Effector CD4-positive, alpha-beta T cell (primary cell): Measurements from ENCODE around the gene LYRM2.

ENCODE experiments used
- DNase-seq: peaks from one replicate; pipeline ENCODE4 v3.0.0-alpha.2; 2020
- total RNA-seq: gene quantifications from one replicate; lab custom pipeline; 2026; lab: John Stamatoyannopoulos, UW

LYRM2 gene
- total RNA-seq = 34.0 reads per million, percentile 59 among the genes with 10 or more reads in this experiment

GRCh38 chr6:89638320-89639195 lies at the start of gene LYRM2:
Gene LYRM2, minus strand, starts transcription at chr6:89638747. Its CDS starts 31 bp downstream, at chr6:89638716.
- DNase-seq = peak; percentile 85

DNA sequence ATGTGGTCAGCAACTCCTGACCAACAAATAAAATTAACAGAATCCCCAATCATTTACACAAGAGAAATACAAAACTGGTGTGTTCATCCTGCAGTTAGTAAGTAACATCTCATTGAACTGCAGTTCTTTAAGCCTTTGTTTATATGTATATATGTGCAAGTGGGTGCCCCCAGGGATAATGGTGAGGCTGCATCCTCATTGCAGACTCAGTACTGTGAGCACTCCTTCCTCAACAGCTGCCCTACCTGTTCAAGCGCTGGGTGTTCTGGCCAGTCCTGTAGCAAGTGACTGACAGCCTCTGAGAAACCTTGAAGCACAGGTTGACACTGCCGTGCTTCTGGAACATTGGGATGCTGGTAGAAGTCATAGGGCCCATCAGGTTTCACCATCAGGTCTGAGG lies 49.8 kb upstream of the LYRM2 start:
- no peak for DNase-seq

DNA sequence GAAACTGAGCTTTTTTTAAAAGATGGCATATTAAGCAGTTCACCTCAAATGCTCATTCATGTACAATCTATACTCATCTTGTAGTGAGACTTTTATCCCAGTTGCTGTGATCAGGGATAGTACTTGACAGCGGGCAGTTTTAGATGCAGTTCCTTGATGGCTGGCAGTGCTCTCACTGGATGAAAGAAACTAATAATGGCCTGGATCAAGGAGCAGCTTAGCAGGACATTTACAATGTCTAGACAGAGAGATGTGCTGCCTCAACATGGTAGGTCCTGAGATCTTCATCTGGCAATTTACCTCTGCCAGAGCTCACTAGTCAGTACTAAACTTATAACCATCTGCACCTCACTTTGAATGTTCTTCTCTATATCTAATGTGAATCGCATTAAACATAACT lies 46.8 kb upstream of the LYRM2 start:
- no peak for DNase-seq

GRCh38 chr6:89682991-89683390 lies 44.4 kb upstream of the LYRM2 start:
- no peak for DNase-seq

GRCh38 chr6:89681983-89682564 lies 43.5 kb upstream of the LYRM2 start:
- DNase-seq = no peak

GRCh38 chr6:89680551-89680950 lies 42.0 kb upstream of the LYRM2 start:
- DNase-seq = no peak

DNA sequence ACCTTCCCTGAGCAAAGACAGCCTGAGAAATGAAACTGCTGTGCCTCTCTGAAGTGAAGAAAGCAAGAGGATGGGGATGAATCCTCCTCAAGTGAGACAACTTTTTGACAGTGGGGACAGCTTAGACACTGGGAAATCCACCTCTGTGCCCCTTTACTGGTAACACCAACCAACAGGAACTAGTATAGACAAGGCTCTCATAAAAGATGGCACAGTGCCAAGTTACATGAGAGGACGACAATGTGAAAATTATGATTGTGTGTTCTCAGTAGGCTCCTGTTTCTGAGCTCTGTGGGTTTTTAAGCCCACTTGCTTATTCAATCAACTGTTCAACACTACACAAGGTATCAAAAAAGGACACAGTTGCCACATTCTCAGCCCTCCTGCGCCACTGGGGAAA lies 41.6 kb upstream of the LYRM2 start:
- no peak for DNase-seq

DNA sequence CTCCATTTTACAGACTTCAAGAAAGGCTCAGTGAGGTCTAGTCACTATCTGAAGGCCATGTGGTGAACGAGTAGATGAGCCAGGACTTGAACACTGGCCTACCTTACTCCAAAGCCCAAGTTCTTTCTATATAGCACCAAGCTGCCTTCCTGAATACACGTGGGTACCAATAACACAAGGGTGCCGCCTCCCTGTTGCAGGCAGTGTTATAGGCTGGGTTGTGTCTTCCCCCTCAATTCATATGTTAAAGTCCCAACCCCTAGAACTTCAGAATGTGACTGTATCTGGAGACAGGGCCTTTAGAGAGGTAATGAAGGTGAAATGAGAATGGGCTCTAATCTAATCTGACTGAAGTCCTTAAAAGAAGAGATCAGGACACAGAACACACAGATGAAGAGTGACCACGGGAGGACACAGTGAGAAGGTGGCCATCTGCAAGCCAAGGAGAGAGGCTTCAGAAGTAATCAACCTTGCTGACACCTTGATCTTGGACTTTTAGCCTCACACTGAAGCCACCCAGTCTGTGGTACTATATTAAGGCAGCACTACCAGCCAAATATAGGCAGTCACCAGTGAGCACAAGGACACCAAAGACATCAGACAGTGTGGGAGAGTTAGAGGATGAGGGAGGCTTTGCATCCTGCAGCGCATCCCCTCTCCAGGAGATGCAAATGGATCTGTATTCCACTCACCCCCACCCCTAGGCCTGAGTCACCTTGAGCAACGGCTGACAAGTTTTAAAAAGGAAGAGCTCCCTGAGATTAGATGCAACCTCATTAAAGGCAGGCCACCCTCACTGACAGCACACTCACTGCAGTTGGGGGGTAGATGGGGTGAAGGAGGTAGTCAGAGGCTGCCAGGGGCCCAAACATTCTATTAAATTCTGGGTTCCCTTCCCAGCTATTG lies 40.9 kb upstream of the LYRM2 start:
- no peak for DNase-seq

DNA sequence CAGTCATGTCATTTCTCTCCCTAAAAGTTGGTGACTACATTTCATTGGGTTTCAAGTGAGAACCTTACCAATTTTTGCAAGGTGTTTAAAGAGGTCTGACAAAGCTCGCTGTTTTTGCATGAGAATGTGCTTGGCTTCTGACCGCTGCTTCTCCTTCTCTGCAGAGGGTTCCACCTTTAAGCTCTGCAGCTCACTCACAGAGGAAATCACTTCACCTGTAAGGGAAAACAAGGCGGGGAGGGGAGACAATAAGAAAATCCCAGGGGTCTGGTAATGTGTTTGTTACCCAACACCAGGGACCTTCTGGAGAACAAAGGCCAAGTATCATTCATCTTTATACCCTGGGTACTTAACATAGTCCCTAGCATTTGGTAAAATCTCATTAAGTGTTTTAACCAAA lies 40.0 kb upstream of the LYRM2 start:
- no peak for DNase-seq

- no peak for DNase-seq
Measured at GRCh38 chr6:89675949-89676748, 37.6 kb upstream of the LYRM2 start.

DNA sequence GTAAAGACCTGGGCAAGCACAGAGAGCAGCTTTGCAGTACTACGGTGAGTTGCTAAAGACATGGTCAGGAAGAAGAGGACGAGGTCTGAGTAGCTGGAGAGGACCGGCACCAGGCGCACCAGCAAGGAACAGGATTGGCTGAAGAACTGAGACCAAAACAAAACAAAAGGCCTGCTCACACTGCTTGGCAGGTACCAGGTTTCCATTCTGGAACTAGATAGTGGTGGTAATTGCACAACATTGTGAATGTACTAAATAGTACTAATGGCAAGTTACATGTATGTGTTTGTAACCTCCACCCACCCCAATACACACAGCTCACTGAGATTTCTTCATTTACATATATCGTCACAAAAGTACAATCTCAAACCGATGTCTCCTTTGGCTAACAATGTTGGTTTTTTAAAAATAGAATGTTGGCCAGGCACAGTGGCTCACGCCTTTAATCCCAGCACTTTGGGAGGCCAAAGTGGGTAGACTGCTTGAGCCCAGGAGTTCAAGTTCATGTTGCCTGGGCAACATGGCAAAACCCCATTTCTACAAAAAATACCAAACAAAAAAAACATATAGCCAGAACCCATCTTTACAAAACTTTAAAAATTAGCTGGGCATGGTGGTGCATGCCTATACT lies 32.5 kb upstream of the LYRM2 start:
- DNase-seq = no peak

GRCh38 chr6:89669002-89669401 lies 30.5 kb upstream of the LYRM2 start:
- DNase-seq = no peak

- DNase-seq = no peak
Measured at GRCh38 chr6:89667872-89668556, 29.5 kb upstream of the LYRM2 start.

DNA sequence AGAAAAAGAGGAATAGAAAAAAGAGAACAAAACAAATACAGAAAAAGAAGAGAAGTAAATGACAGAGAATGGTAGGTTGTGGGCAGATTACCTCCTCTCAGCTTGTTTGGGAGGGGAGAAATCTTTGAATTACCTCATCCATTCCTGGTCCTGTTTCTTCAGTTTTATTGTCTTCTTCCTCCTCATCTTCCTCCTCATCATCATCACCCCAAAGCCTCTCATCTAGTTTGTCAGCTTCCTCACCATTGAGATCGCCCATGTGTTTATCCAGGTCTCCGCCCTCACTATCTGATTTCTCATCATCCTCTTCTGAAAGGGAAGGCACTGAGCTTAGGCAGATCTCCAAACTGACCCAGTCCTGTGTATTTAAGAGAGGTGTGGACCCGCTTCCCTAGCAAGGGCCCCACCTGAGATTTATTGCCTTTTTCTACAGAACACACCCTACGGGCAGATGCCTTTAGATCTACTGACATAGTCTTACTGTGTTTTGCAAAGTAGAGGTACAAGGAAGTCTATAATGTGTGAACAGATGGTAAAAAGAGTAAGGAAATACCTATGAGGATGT lies 24.2 kb upstream of the LYRM2 start:
- DNase-seq = no peak

DNA sequence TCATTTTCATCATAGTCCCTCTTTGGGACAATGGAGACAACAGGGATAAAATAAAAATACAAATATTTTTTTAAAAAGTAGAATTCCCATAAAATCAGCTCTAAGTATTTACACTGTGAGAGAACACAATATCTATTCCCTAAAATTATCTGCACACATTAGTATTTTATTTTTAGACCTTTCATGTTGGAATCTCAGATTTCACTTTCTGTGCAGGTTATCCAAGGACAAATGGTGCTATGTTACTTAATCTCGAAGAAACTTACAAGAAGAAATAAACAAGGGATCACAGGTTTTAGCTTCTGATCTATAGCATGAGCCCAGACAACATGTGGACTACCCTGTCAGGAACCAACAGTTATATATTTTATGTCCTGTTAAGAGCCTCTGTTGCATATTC lies 23.0 kb upstream of the LYRM2 start:
- DNase-seq = no peak

- no peak for DNase-seq
Measured at GRCh38 chr6:89660981-89661380, 22.4 kb upstream of the LYRM2 start.

- DNase-seq = no peak
Measured at GRCh38 chr6:89657445-89658158, 19.1 kb upstream of the LYRM2 start.

DNA sequence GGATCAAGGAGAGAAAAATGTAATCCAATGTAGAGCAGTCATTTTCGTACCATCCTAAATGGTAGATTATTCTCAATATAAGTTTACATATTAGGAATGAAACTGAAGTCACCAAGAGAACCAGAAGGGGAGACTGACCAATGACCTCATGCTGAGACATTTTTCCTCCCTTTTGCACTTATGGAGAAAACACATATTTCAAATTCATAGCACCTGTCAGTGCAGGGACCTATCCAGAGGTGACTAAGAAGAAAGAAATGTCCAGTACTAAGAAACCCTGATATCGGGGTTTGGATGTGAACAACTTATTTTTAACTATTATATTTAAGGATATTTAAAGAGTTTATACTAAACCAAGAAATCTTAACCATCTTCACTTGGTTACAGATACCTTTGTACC lies 16.6 kb upstream of the LYRM2 start:
- DNase-seq = no peak

- DNase-seq = no peak
Measured at GRCh38 chr6:89650579-89650978, 12.0 kb upstream of the LYRM2 start.

DNA sequence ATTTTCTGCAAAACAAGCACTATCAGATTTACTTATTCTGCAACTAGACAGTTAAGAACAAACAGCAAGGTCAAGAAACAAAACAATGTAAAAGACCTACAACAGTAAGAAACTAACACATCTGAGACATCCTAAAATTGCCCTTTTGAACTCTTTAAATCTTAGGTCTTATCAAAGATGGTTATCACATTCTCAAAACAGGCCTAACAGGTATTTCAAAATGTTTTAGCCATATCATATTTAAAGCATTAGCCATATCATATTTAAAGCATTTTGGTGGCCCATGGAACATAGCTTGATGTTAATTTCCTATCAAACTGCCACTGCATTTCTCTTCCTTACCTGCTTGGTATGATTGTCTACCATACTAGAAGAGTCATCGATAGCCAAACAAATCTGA lies 11.1 kb upstream of the LYRM2 start:
- DNase-seq = no peak
